ENCODE results near the gene CFAP97. TPM values are rescaled to one million over a fixed set of nuclear protein-coding genes. Genes with fewer than 3 reads are reported as not detected.

The CFAP97 gene
- 22.9 and 23.1 TPM in 2 replicates for total RNA-seq

DNA sequence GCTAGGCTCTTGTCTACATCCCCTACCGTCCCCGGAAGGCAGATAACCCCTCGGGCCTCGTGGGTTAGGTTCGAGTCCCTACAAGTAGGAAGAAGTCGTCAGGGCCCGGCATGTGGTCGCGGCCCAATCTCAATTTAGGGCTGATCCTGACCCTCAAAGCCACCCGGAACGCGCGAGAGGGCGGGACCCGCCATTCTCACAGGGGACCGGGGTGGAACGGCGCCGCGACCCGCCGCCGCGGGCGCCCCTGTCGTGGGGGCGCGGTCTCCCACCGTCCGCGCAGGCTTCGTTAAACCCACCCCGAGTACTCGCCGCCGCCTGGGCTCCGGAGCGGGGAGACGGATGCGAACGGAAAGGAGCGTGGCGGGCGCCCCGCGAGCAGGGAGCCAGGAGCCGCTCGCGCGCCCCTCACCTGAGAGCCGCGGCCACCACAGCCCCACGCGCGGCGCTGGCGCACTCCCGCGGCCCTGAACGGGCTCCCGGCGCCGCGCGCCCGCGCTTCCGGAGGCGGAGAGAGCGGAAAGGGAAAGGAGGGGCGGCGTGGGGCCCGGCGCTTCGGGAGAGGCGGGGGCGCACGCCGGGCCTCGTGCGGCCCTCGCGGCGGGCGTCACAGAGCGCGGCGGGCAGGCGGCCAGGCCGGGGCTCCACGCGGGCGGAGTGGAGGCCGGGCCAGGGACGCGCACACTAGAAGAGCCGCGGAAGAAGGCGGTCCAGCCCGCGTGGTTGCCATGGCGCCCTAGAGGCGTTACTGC is at the start of gene CFAP97:
Gene CFAP97, minus strand, starts transcription at position 515 of the 752 bp plus-strand sequence. CDS start 12,804 bp downstream, outside the sequence.

GRCh38 chr4:185209031-185209851 is 5.4 kb upstream of the CFAP97 start, which contains the start of gene SNX25:
Gene SNX25, plus strand, starts transcription at chr4:185209598. Its CDS starts 229 bp downstream, at chr4:185209827.

GRCh38 chr4:185142912-185143600 is 60.7 kb downstream of the CFAP97 start, which contains the start of gene SLC25A4:
Gene SLC25A4, plus strand, starts transcription at chr4:185143266. Its CDS starts 107 bp downstream, at chr4:185143373.

Other genes starting within 250 kb of the CFAP97 start
- gene HELT, start 185.5 kb downstream of the CFAP97 start, total RNA-seq, result not detected in 2 replicates
- gene SLC25A4, start 60.7 kb downstream of the CFAP97 start, total RNA-seq, result 8.0 and 12.9 TPM in 2 replicates
- gene SNX25, start 5.6 kb upstream of the CFAP97 start, total RNA-seq, result 7.6 and 9.2 TPM in 2 replicates
- 0.08 and 0.31 TPM in 2 replicates for gene LRP2BP, start 191.9 kb upstream of the CFAP97 start, total RNA-seq
- gene ANKRD37, start 192.8 kb upstream of the CFAP97 start, total RNA-seq, result 3.8 and 10.3 TPM in 2 replicates
- gene UFSP2, start 222.0 kb upstream of the CFAP97 start, total RNA-seq, result 21.5 and 25.2 TPM in 2 replicates

Measured in hair follicular keratinocyte (primary cell).